D341Med (cell line): ENCODE data around the gene PLCH1.

Experiments used
- DNase-seq: peaks from one replicate; pipeline ENCODE4 v3.0.0; 2012; ENCODE audit warnings: low spot score

Gene PLCH1

GRCh38 chr3:155528579-155528978 lies 216.3 kb downstream of the PLCH1 start:
- DNase-seq, result no peak

DNA sequence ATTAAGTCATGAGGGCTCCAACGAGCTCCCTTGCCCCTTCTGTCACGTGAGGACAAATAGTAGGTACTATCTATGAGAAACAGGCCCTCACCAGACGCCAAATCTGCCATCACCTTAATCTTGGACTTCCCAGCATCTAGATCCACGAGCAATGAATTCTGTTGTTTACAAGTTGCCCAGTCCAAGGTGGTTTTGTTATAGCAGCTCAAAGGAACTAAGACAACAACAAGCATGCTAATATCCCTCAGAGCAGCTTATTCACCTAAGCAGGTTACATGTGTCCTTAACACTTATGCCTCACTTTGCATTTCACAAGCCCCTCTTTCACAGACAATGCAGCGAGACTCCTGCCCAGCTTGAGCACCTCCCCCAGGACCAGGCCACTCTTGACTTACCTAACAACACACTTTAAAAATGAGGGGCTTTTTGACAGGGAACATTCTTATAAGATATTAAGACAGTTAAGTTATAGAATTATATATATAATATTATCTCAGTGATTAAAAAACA lies 219.5 kb downstream of the PLCH1 start:
- DNase-seq, result no peak

DNA sequence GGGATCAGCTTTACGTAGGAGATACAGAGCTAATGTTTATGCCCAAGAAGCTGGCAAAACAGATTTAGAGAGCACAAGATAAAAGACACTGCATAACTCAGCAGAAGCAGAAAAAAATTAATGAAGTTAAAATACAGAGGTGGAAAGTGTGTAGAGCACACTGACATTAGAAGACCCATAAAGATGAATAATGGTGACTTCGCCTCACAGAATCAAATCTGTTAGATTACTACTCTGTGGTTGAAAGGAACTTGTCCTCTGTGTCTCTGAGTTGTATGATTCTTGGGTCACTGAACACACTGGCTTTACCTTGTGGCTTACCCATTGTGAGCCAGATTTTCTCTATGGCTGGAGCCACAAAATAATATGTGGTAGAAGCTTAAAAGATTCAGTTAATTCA lies 224.4 kb downstream of the PLCH1 start:
- DNase-seq, result no peak

- no peak for DNase-seq
These were observed 225.8 kb downstream of the PLCH1 start for GRCh38 chr3:155519078-155519477.

DNA sequence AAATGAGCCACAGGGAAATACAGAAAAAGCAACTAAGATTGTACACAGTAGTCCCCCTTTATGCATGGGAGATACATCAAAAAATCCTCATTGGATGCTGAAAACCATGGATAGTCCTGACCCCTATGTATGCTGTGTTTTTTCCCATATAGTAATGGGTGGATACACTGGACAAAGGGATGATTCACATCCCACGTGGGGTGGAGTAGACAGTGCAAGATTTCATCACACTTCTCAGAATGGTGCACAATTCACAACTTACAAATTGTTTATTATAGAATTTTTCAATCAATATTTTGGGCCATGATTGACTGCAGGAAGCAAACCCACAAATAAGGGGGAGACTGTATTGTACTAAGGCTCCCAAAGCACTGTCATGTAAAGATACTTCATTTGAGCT lies 227.0 kb downstream of the PLCH1 start:
- no peak for DNase-seq

GRCh38 chr3:155516439-155516838 lies 228.4 kb downstream of the PLCH1 start:
- no peak for DNase-seq

- DNase-seq, result no peak
These were observed 232.0 kb downstream of the PLCH1 start for GRCh38 chr3:155512867-155513261.

GRCh38 chr3:155512175-155512866 lies 232.6 kb downstream of the PLCH1 start:
- DNase-seq, result no peak

DNA sequence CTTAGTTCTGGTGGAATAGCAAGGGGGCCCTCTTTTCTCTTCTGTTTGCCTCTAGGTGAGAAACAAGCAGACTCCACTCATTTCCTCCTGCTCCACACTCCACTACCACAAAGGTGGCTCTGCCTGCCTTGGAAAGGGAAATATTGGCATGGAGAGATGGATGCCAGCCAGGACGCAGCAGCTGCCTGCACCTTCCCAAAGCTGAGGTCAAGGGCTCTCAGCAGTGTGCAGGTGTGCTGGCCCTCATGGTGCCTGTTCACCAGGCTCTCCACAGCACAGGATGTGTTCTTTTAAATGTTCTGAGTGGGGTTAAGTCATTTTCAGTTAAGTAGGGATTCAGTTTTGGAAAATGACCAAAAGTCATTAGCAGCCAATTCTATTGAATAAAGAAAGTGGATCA lies 240.2 kb downstream of the PLCH1 start:
- DNase-seq, result no peak

- no peak for DNase-seq
These were observed 242.2 kb downstream of the PLCH1 start for GRCh38 chr3:155502630-155503029.

DNA sequence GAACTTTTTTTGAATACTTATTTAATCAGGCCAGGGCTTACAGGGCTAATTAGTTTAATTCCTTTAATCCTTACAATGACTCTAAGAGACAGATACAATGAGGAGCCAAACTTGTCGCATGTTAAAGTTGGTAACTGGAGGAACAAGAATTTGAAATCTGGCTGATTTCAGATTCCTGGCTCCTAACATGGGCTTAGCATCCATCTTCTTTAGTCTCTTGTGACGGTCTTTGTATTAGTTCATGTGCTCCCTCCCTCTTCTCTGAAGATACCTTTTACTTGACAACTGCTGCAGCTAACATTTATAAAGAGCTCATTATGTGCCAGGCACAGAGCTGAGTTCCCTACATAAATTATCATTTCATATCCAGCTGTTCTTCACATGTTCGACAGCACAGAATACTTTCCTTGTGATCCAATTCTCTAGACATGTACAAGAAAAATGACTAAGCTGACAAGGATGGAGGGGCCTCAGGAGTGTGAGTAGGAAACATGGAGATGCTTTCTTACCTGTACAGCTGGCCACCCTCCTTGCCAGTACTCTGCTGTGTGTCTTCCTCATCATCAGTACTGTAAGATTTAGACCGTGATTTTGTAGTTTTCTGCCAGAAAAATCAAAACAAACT lies 244.6 kb downstream of the PLCH1 start:
- no peak for DNase-seq

DNA sequence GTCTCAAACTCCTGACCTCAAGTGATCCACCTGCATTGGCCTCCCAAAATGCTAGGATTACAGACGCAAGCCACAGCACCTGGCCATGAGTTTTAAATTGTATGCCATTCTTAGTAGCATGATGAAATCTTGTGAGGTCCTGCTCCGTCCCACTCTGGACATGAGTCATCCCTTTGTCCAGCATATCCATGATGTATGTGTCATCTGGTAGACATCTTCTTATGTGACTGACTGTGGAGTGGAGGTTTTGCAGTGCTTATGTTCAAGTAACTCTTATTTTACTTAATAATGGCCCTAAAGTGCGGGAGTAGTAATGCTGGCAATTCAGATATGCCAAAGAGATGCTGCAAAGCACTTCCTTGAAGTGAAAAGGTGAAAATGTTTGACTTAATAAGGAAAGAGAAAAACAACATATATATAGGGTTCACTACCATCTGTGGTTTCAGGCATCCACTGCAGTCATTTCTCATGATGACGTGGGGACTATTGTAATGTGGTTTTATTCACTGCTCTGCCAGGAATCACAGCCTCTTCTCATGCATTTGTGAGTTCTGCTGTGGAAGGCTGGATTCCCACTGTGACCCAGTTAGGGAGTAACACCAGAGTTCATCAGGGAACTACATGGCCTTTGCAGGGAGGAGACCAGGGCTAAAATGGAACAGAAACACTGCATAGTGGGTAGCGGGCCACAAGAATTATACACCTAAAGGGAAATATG lies 246.8 kb downstream of the PLCH1 start:
- no peak for DNase-seq

DNA sequence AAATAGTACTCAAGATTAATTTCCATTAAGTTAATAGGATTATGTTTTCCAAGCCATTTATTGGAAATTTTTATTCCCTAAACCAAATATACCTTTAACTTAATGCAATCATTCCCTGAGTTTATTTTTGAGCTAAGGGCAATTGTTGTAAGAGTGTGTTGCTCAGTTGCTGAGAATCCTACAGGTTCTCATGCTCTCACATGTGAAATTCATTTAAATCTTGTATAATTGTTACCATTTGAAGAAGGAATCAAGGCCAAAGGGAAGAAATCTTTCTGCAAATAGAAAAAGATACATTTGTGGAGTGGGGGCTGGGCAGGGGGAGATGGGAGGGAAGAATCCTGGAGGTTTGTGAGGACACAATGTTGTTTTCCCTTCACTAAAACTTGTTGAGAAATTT lies 248.7 kb downstream of the PLCH1 start:
- DNase-seq, result no peak

- no peak for DNase-seq
These were observed 249.5 kb downstream of the PLCH1 start for GRCh38 chr3:155495387-155495786.

GRCh38 chr3:155494332-155494731 lies 250.5 kb downstream of the PLCH1 start:
- DNase-seq, result no peak

- DNase-seq, result no peak
These were observed 252.0 kb downstream of the PLCH1 start for GRCh38 chr3:155492841-155493240.

DNA sequence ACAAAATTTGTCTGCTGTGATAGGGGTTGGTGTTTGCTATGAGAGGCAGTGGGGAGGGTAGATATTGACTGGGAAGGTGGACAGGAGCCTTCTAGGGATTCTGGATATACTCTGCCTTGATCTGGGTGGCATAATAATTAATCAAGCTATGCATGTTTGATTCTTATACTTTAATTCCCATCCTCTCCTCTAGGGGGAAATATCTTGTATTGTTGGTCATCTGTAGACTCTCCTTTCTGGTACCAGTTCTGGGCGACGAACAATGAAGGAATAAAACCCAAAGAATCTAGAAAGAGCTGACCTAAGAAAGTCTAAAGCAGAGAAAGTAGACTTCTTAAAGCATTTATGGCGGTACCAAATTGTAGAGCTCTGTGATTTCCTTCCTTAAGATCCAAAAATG lies 253.2 kb downstream of the PLCH1 start:
- no peak for DNase-seq

DNA sequence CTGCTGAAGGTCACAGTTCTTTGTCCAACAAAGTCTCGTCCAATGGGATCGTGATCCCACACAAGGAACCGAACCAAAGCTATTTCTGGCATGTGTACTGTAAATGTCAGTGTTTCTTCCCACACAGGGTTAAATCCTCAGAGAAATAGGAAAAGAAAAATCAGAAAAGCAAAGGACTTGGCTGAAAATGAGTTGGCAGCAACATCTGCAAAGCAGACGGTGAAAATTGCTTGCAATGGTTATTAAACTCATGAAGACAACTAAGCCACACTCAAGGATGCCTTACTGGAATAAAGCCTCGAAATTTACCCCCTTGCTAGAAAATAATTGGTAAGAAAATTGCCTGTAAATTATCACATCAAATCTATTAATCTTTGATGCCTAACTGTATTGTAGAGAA lies 256.2 kb downstream of the PLCH1 start:
- DNase-seq, result no peak

GRCh38 chr3:155485897-155486296 lies 259.0 kb downstream of the PLCH1 start:
- no peak for DNase-seq

DNA sequence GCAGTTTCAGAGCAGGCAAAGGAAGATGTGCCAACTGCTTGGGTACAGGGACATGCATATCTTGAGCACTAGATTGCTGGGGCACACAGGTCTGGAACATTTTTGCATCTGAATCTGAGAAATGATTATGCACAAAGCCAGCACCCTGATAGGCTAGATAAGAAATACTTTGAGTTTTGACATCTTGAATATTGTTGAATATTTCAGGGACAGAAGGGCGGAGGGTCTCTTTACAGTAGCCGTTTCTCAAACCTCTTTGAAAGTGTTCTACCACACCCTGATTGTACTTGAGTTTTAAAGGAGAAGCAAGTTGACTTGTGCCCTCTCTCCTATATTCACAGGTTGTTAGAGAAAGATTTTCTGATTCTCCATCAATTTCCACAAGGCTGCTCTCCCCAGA lies 263.3 kb downstream of the PLCH1 start:
- DNase-seq, result no peak

DNA sequence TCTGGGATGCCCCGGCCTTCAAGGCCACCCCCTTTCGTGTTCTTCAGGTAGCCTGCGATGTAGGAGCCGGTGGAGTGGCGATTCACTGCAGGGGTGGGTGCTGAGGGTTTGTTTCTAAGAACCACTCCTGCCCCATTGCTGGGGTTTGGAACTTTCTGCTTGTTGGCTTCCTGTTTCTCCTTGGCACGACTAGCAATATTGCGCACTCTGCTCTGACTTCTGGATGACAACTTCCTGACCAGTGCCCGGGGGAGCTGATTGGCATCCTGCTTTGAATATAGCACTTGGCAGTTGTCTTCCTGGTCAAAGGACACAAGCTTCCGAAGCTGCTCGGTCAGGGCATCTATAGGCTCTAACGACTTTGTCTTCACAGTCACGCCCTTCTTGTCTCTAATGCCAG lies 263.8 kb downstream of the PLCH1 start:
- no peak for DNase-seq

DNA sequence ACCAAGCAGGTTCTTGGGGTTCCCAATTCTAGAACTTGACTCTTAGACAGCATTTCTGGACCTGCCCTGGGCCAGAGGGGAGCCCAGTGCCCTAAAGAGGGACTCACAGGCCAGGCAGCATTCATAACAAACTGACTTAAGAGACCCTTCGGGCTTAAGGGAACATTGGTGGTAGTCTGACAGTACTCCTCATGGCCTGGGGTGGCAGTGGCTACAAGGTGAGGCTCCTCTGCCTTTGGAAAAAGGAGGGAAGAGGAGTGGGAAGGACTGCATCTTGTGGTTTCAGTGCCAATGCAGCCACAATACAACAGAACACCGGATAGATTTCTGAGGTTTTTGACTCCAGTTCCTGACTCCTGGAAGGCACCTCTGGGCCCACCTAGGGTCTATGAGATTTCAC lies 279.2 kb downstream of the PLCH1 start:
- DNase-seq, result no peak

DNA sequence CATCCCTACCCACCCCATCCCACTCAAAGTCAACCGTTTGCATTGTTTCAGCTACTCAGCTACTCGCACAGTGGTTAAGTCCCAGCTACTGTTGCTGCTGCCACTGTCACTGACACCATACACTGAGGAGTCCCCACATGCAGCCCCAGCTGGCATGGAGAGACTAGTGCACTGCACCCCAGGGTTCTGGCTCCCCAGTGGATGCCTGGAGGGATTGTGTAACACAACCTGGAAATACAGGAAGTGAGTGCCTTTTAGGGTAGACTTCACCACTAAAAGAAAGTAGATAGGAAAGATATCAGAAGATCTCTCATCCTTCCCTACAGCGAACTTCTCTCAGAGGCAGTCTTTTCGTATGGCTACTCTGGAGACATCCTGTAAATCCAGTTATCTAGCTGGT lies 282.2 kb downstream of the PLCH1 start:
- DNase-seq, result no peak
